B cell (primary cell): ENCODE data around the gene SLC39A3. TPM values are rescaled to one million over a fixed set of nuclear protein-coding genes. Genes with fewer than 3 reads are reported as not detected.

ENCODE experiments used
- ATAC-seq: fragments of 200-7000 bp; cut with Tn5 transposase; one replicate; pipeline ENCODE4 v1.10.0; 2021; ENCODE audit warnings: low read depth, mild to moderate bottlenecking, moderate number of reproducible peaks, moderate library complexity
- CTCF ChIA-PET: fragments of 350-600 bp; sonication (Branson Sonifier 250); formaldehyde crosslinking; loops from one replicate; lab custom pipeline; 2021; ENCODE audit warnings: antibody characterized with exemption, inconsistent platforms; lab: Charles Lee
- POLR2A ChIA-PET: fragments of 350-600 bp; sonication (Branson Sonifier 250); formaldehyde crosslinking; loops from one replicate; lab custom pipeline; 2021; ENCODE audit warnings: antibody characterized with exemption; lab: Charles Lee
- DNase-seq: peaks from one replicate; pipeline ENCODE4 v3.0.0; 2013
- H2AFZ ChIP-seq: 2 replicates; pipeline ENCODE4 v1.6.1; 2012; ENCODE audit warnings: mild to moderate bottlenecking, low read depth, low read length; ENCODE audit not compliant: insufficient read depth, poor library complexity, severe bottlenecking
- H3K27ac ChIP-seq, 2 donors: 1 replicate in 1 of 2; 2 replicates in 1 of 2; pipeline ENCODE4 v1.5.1; 2012 to 2013; ENCODE audit warnings: low read length in 2 of 2, mild to moderate bottlenecking in 2 of 2, moderate library complexity in 1 of 2
- H3K27me3 ChIP-seq, 4 experiments: fragments of 200-600 bp in 1 of 4; sonication (generic) in 1 of 4; replicated peaks in 1 of 4; 1 replicate in 2 of 4; 2 replicates in 2 of 4; pipeline versions ENCODE4 v1.6.1 to v1.7.0; 2013 to 2016; ENCODE audit warnings: low read length in 3 of 4, mild to moderate bottlenecking in 2 of 4, mixed read lengths in 1 of 4, moderate library complexity in 1 of 4; ENCODE audit not compliant: insufficient read depth in 4 of 4, control insufficient read depth in 3 of 4; ENCODE audit errors: control extremely low read depth in 1 of 4
- H3K36me3 ChIP-seq, 2 experiments: replicated peaks in 1 of 2; 1 replicate in 1 of 2; 2 replicates in 1 of 2; pipeline versions ENCODE4 v1.6.1 to v1.7.1; 2013; ENCODE audit warnings: low read length in 1 of 2; ENCODE audit not compliant: insufficient read depth in 2 of 2, control insufficient read depth in 1 of 2; ENCODE audit errors: control extremely low read depth in 1 of 2, extremely low read depth in 1 of 2
- H3K4me1 ChIP-seq, 2 donors: fragments of 200-600 bp in 1 of 2; sonication (generic) in 1 of 2; 1 replicate in 1 of 2; 2 replicates in 1 of 2; pipeline versions ENCODE4 v1.5.1 to v1.6.1; 2013 to 2017; ENCODE audit warnings: low read length in 2 of 2; ENCODE audit not compliant: control insufficient read depth in 2 of 2, insufficient read depth in 2 of 2
- H3K4me2 ChIP-seq: replicated peaks from 2 replicates; pipeline ENCODE3; 2012; ENCODE audit warnings: mild to moderate bottlenecking, low read depth, low read length; ENCODE audit not compliant: poor library complexity, severe bottlenecking
- H3K4me3 ChIP-seq, 5 experiments: fragments of 200-600 bp in 1 of 5; sonication (generic) in 1 of 5; 1 replicate in 3 of 5; 2 replicates in 2 of 5; pipeline versions ENCODE4 v1.5.1 to v1.7.0; 2011 to 2016; ENCODE audit warnings: low read length in 4 of 5, mild to moderate bottlenecking in 4 of 5, low read depth in 2 of 5, control low read depth in 1 of 5, moderate library complexity in 1 of 5; ENCODE audit not compliant: insufficient read depth in 1 of 5; ENCODE audit errors: control extremely low read depth in 1 of 5, extremely low read depth in 1 of 5
- H3K79me2 ChIP-seq: fragments of 200-600 bp; sonication (generic); one replicate; pipeline ENCODE4 v1.6.0; 2016; ENCODE audit warnings: low read length; ENCODE audit not compliant: control insufficient read depth, insufficient read depth
- H3K9ac ChIP-seq: fragments of 200-600 bp; sonication (generic); 2 replicates; pipeline ENCODE4 v1.6.1; 2017; ENCODE audit warnings: mild to moderate bottlenecking, low read length, moderate library complexity
- H3K9me3 ChIP-seq, 3 donors: one replicate each; pipeline versions ENCODE4 v1.6.1 to v1.7.1; 2013; ENCODE audit warnings: low read length in 2 of 3; ENCODE audit not compliant: control insufficient read depth in 2 of 3, insufficient read depth in 1 of 3; ENCODE audit errors: control extremely low read depth in 1 of 3
- H4K20me1 ChIP-seq: 2 replicates; pipeline ENCODE4 v1.6.0; 2012; ENCODE audit warnings: mild to moderate bottlenecking, low read length; ENCODE audit not compliant: insufficient read depth, control insufficient read depth, poor library complexity, severe bottlenecking
- H3K27ac Mint-ChIP-seq: one replicate; pipeline ENCODE4 v1.8.0; 2021; ENCODE audit warnings: mixed read lengths
- H3K27me3 Mint-ChIP-seq: one replicate; pipeline ENCODE4 v1.8.0; 2021; ENCODE audit warnings: mixed read lengths
- H3K4me1 Mint-ChIP-seq: one replicate; pipeline ENCODE4 v1.8.0; 2021; ENCODE audit warnings: mixed read lengths
- H3K4me3 Mint-ChIP-seq: one replicate; pipeline ENCODE4 v1.8.0; 2021; ENCODE audit warnings: mixed read lengths
- H3K9me3 Mint-ChIP-seq: one replicate; pipeline ENCODE4 v1.8.0; 2022; ENCODE audit warnings: mixed read lengths; ENCODE audit not compliant: insufficient read depth
- EZH2 ChIP-seq: IDR thresholded peaks from 2 replicates; pipeline ENCODE4 v1.6.1; 2012; ENCODE audit warnings: borderline replicate concordance, low read depth, mild to moderate bottlenecking, moderate library complexity, low read length; ENCODE audit not compliant: insufficient read depth, poor library complexity, severe bottlenecking
- WGBS: methylation state at CpG from one replicate; pipeline ENCODE4 v1.1.5; 2013; ENCODE audit warnings: missing lambda C conversion rate; ENCODE audit not compliant: insufficient coverage; 5-methylcytosine and 5-hydroxymethylcytosine counted together
- intact Hi-C: fragments of 100-400 bp; cut with micrococcal nuclease; formaldehyde crosslinking; loops from one replicate; pipeline ENCODE4 v1.10.0; 2022
- polyA plus RNA-seq: library from polyadenylated mRNA; depleted of rRNA; stranded (reverse); fragments of >200 nt; gene quantifications from 2 replicates; pipeline ENCODE4 v1.2.3, GENCODE V29; 2012
- total RNA-seq, 2 donors: library from RNA; stranded (reverse); fragments of 120-200 nt in 1 of 2; gene quantifications; 1 replicate in 1 of 2; 2 replicates in 1 of 2; pipeline versions ENCODE4 v1.2.3 to v1.2.4, GENCODE V29; 2013 to 2022
- TF ChIP-seq, protein P1 (sequence below): fragments of 200-600 bp; IDR thresholded peaks from one replicate; pipeline ENCODE4 v1.8.0; 2022; ENCODE audit warnings: antibody characterized with exemption, mild to moderate bottlenecking

Gene SLC39A3
- total and polyA plus RNA-seq, 2 donors (not counting 1 experiment from before 2014, with no cell fraction given), result 36.4 to 37.6 TPM

DNA sequence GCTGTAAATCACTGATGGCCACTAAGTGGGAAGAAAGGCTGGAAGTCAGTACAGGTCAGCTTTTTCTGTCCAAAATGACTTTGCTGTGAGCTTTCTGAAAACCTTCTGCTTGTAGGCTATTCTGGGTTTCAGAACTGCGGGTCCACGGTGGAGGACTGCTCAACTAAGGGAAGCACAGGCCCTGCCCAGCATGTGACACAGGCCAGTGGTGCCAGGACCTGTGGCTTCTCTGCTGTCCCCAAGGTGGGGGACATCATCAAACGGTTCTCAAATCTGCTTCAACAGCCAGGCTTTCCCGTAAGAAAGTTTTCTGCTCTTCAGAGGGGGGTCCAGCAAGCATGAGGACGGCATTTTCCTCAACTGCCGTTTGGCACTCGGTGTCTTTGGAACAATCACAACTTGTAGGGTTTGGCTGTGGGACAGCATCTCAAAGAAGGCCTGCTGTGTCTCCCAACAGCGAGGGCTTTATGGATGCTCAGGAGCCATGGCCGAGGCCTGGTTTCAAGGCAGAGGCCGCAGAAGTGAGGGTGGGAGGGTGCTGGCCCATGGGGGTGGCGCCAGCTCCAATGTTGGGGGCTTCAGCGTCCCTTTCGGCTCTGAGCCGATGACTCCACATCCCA, 39.4 kb upstream of the SLC39A3 start:
- POLR2A ChIA-PET, result no interaction called here
- H3K9me3 Mint-ChIP-seq, result no peaks in the 10 kb centered on the region

DNA sequence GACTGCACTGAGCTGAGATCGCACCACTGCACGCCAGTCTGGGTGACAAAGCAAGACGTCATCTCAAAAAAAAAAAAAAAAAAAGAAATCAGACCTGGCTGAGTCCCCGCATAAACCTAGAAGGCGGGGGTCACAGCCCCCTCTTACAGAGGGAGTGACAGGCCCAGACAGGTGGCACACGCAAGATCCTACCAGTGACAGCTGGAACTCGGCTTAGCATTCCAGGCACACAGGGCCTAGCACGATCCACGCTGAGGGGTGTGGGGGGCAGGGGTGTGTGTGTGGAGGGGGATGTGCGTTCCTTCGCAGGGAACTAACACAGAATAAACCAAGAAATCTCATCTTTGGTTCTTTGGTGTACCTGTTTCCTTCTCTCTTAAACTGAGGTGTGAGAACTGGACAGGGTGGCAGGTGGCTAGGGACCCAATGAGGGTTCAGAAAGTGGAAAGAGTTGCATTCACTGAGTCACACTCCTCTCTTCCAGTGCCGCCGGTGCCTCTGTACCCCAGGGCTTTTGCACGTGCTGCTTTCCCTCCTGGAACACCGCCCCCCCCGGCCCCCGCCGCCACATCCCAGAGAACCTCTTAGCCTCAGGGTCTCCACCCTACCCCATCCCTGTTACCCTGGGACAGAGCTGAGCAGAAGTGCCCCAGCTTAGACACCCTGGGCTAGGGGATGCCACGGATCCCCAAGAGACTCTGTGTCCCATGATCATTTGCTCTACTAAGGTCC, 38.3 kb upstream of the SLC39A3 start:
- Histone ChIP-seq H3K79me2 (peaks cover 94% of the 10 kb centered on the region), H2AFZ (no peak overlapping the region), H3K9ac (no peak overlapping the region), H3K9me3 (no peaks in the 10 kb centered on the region), H3K27me3 (no peaks in the 10 kb centered on the region), H3K4me2 (no peak overlapping the region), H3K4me1 (peaks cover 19 to 36% of the 10 kb centered on the region in 2 donors), H4K20me1 (peaks cover 28% of the 10 kb centered on the region), H3K4me3 (no peak overlapping the region), H3K27ac (no peak overlapping the region), H3K36me3 (peaks cover 0 to 3% of the 10 kb centered on the region in 2 experiments)
- Mint-ChIP-seq H3K4me1 (peaks cover 53% of the 10 kb centered on the region), H3K9me3 (no peaks in the 10 kb centered on the region), H3K27ac (peak overlapping the region; percentile 43), H3K4me3 (no peak overlapping the region), H3K27me3 (no peaks in the 10 kb centered on the region)
- CTCF ChIA-PET, result no interaction called here
- ATAC-seq, result no peak
- TF ChIP-seq EZH2, result no peak
- TF ChIP-seq, protein P1, sequence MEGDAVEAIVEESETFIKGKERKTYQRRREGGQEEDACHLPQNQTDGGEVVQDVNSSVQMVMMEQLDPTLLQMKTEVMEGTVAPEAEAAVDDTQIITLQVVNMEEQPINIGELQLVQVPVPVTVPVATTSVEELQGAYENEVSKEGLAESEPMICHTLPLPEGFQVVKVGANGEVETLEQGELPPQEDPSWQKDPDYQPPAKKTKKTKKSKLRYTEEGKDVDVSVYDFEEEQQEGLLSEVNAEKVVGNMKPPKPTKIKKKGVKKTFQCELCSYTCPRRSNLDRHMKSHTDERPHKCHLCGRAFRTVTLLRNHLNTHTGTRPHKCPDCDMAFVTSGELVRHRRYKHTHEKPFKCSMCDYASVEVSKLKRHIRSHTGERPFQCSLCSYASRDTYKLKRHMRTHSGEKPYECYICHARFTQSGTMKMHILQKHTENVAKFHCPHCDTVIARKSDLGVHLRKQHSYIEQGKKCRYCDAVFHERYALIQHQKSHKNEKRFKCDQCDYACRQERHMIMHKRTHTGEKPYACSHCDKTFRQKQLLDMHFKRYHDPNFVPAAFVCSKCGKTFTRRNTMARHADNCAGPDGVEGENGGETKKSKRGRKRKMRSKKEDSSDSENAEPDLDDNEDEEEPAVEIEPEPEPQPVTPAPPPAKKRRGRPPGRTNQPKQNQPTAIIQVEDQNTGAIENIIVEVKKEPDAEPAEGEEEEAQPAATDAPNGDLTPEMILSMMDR, result no peak
- POLR2A ChIA-PET, result no interaction called here
- WGBS, result 96% methylated on average over 9 of the region's 19 CpGs
- intact Hi-C loops, result no loop called here
- no peak for DNase-seq

More for the DNA sequence above, 39.4 kb upstream of the SLC39A3 start:
- Histone ChIP-seq H3K9ac (no peak overlapping the region), H3K36me3 (peaks cover 0 to 3% of the 10 kb centered on the region in 2 experiments), H3K4me2 (no peak overlapping the region), H3K4me1 (peaks cover 24 to 44% of the 10 kb centered on the region in 2 donors), H3K79me2 (peaks cover 89% of the 10 kb centered on the region), H4K20me1 (peaks cover 30% of the 10 kb centered on the region), H3K9me3 (no peaks in the 10 kb centered on the region), H3K4me3 (no peak overlapping the region), H3K27ac (no peak overlapping the region), H2AFZ (no peak overlapping the region), H3K27me3 (no peaks in the 10 kb centered on the region)
- no peak for DNase-seq
- Mint-ChIP-seq H3K4me1 (peaks cover 57% of the 10 kb centered on the region), H3K27ac (no peak overlapping the region), H3K4me3 (no peak overlapping the region), H3K27me3 (no peaks in the 10 kb centered on the region)
- intact Hi-C loops, result no loop called here
- no peak for TF ChIP-seq EZH2
- TF ChIP-seq, protein P1, result no peak
- WGBS, result 91% methylated on average over 10 of the region's 14 CpGs
- CTCF ChIA-PET, result no interaction called here
- no peak for ATAC-seq
